Esophagus squamous epithelium (tissue), 5 donors: ENCODE data around the gene ICAM2. TPM values are rescaled to one million over a fixed set of nuclear protein-coding genes. Genes with fewer than 3 reads are reported as not detected.

Experiments
- DNase-seq: peaks from one replicate; lab custom pipeline; 2025; lab: John Stamatoyannopoulos, UW
- H3K27ac ChIP-seq, 4 donors: fragments of 200-600 bp; sonication (generic); one replicate each; pipeline ENCODE4 v1.5.1; 2016 to 2019; ENCODE audit warnings: mild to moderate bottlenecking in 1 of 4
- H3K27me3 ChIP-seq, 4 donors: fragments of 200-600 bp; sonication (generic); 1 replicate in 3 of 4; 2 replicates in 1 of 4; pipeline versions ENCODE4 v1.5.1 to v1.6.0; 2017 to 2021; ENCODE audit warnings: antibody characterized with exemption in 1 of 4
- H3K36me3 ChIP-seq, 3 donors: fragments of 200-600 bp; sonication (generic); one replicate each; pipeline ENCODE4 v1.5.1; 2016 to 2019
- H3K4me1 ChIP-seq, 3 donors: fragments of 200-600 bp; sonication (generic); one replicate each; pipeline ENCODE4 v1.5.1; 2017 to 2019
- H3K4me3 ChIP-seq, 4 donors: fragments of 200-600 bp; sonication (generic); 1 replicate in 3 of 4; 2 replicates in 1 of 4; pipeline ENCODE4 v1.5.1; 2016 to 2019; ENCODE audit warnings: mild to moderate bottlenecking in 2 of 4, moderate library complexity in 1 of 4
- H3K9me3 ChIP-seq, 3 donors: fragments of 200-600 bp; sonication (generic); one replicate each; pipeline ENCODE4 v1.5.1; 2016 to 2019
- POLR2A ChIP-seq, 4 donors: fragments of 450-650 bp; IDR thresholded peaks; one replicate each; pipeline ENCODE4 v1.6.1; 2017; ENCODE audit warnings: antibody characterized with exemption in 4 of 4, mild to moderate bottlenecking in 4 of 4, moderate library complexity in 3 of 4
- WGBS, 2 donors: methylation state at CpG; one replicate each; pipeline ENCODE4 v1.1.5; 2018; 5-methylcytosine and 5-hydroxymethylcytosine counted together
- intact Hi-C: fragments of 100-400 bp; cut with DNase I; formaldehyde crosslinking; loops from one replicate; pipeline ENCODE4 v1.15.0; 2022
- total RNA-seq, 4 donors: library from RNA; depleted of rRNA; stranded (reverse); fragments of >200 nt; gene quantifications; one replicate each; pipeline ENCODE4 v1.1.0, GENCODE V29; 2016
- TF ChIP-seq, protein P1 (sequence below), 6 experiments: fragments of 450-650 bp in 4 of 6; fragments of 200-600 bp in 2 of 6; sonication (generic) in 2 of 6; IDR thresholded peaks; one replicate each; pipeline ENCODE4 v1.5.1; 2016 to 2019; ENCODE audit warnings: antibody characterized with exemption in 6 of 6, mild to moderate bottlenecking in 4 of 6, moderate library complexity in 4 of 6
- donor health status: DM: yes; HTN: yes; CAD: no.

The ICAM2 gene
- total RNA-seq, 4 donors from 2014 or later: 2.8 to 28.8 (median 11.8) TPM; not detected in 1

DNA sequence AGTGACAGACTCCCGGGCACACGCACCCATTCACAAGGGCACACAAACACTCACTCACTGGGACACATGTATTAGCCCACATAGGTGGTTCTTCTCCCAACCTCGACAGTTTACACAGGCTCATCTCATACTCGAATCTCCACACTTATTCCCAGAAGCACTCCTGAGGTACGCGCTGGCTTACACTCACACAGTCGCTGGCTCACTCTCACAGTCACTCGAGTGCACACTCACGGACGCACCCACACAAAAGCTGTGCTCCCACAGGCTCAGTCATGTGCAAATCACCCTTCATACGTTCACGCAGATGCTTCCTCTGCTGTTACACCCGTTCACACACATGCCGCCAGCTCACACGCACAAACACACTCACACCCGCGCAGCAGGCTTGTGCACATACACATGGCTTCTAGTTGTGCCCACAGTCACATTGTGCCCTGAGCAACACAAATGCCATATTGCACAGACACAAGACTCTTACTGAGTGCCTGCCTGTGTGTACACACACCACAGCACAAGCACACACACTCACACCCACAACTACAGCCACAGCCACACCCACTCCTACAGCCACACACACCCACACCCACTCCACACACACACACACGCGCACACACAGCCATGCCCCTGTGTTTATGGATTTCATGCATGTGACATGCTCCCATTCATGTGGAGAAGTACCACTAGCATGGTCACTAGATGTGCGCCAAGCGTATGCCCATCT lies 30.6 kb downstream of the ICAM2 start:
- H3K27ac ChIP-seq: no peak overlapping the region
- H3K36me3 ChIP-seq: no peaks in the 10 kb centered on the region
- WGBS, 2 donors: 72 to 73% methylated on average over 19 to 21 of the region's 21 CpGs
- DNase-seq: no peak
- intact Hi-C loops: no loop called here
- TF ChIP-seq, protein P1, sequence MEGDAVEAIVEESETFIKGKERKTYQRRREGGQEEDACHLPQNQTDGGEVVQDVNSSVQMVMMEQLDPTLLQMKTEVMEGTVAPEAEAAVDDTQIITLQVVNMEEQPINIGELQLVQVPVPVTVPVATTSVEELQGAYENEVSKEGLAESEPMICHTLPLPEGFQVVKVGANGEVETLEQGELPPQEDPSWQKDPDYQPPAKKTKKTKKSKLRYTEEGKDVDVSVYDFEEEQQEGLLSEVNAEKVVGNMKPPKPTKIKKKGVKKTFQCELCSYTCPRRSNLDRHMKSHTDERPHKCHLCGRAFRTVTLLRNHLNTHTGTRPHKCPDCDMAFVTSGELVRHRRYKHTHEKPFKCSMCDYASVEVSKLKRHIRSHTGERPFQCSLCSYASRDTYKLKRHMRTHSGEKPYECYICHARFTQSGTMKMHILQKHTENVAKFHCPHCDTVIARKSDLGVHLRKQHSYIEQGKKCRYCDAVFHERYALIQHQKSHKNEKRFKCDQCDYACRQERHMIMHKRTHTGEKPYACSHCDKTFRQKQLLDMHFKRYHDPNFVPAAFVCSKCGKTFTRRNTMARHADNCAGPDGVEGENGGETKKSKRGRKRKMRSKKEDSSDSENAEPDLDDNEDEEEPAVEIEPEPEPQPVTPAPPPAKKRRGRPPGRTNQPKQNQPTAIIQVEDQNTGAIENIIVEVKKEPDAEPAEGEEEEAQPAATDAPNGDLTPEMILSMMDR (IDR thresholded peaks at IDR 0.05): no peak
- no peak for TF ChIP-seq POLR2A (IDR thresholded peaks at IDR 0.05)
- H3K9me3 ChIP-seq: no peaks in the 10 kb centered on the region
- peaks cover 9 to 44% (median 15%) of the 10 kb centered on the region in 3 donors for H3K4me1 ChIP-seq
- peaks cover 0 to 66% (median 0%) of the 10 kb centered on the region in 4 donors for H3K27me3 ChIP-seq
- no peak overlapping the region for H3K4me3 ChIP-seq

DNA sequence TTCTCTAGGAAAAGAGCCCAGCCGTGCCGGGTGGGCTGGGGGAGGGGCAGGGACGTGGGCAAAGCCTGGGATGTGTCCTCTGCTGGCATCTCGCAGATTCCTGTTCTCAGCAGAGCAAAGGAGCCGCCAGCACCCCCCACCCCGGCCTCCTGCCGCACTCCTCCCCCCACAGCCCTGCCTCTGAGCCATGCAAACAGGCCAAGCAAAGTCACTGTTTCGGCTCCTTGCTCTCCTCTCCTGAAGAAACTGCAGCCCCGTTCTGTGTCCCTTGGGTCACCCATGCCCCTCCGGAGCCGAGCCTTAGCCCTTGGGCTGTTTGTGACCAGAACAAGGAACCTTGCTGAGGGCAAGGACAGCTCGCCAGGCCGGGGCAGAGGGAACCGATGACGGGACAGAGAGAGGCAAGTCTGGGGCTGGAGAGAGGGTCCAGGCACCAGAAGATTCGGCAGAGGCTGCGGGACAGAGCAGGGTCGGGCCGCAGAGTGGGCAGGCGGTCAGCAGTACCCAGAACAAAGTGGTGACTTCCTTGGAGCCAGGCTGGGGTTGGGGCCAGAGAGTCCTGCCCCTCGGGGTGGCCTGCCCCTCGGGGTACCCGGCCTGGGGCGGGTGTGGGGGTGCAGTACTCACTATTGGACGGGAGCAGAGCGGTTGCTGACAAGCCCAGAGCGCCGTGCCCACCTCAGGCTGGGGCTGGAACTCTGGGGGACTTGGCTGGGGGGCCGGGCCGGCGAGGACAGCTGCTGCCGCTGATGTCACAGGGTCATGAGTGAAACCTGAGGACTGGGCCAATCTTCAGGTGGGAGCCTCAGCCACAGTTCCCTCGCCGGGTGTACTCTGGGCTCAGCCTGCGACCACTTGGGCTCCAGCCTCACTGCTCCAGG lies 31.5 kb downstream of the ICAM2 start:
- H3K4me3 ChIP-seq: no peak overlapping the region
- H3K9me3 ChIP-seq: no peaks in the 10 kb centered on the region
- no peaks in the 10 kb centered on the region for H3K36me3 ChIP-seq
- peaks cover 0 to 60% (median 0%) of the 10 kb centered on the region in 4 donors for H3K27me3 ChIP-seq
- DNase-seq: no peak
- intact Hi-C loops: no loop called here
- peaks cover 9 to 52% (median 23%) of the 10 kb centered on the region in 3 donors for H3K4me1 ChIP-seq
- WGBS, 2 donors: 26 to 41% methylated on average over 6 to 14 of the region's 35 CpGs
- no peak overlapping the region for H3K27ac ChIP-seq
- TF ChIP-seq, protein P1 (IDR thresholded peaks at IDR 0.05): no peak
- TF ChIP-seq POLR2A (IDR thresholded peaks at IDR 0.05): no peak

DNA sequence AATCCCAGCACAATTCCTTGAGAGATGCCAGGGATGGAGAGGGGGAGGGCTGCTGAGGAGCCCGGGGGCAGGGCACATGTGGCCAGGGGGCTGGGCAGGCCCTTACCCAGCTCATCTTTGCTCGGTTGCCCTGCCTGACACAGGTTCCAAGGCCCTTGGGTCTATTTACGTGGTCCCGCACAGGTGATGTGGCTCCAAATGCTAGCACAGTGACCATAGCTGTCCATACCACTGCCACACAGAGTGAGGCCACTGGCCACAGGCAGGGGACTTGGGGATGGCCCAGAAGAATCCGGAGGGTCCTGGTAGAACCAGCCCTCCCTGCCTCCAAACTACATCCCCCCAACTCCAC lies 32.3 kb downstream of the ICAM2 start:
- no peak for DNase-seq
- H3K4me3 ChIP-seq: no peak overlapping the region
- intact Hi-C loops: no loop called here
- peaks cover 0 to 53% (median 0%) of the 10 kb centered on the region in 4 donors for H3K27me3 ChIP-seq
- WGBS, 2 donors: 75% methylated on average over 2 of the region's 5 CpGs; no CpG with 5 or more reads in 1 of the 2 donors
- H3K4me1 ChIP-seq: peaks cover 9 to 61% (median 24%) of the 10 kb centered on the region in 3 donors
- H3K36me3 ChIP-seq: no peaks in the 10 kb centered on the region
- no peaks in the 10 kb centered on the region for H3K9me3 ChIP-seq
- TF ChIP-seq POLR2A (IDR thresholded peaks at IDR 0.05): no peak
- TF ChIP-seq, protein P1 (IDR thresholded peaks at IDR 0.05): no peak
- no peak overlapping the region for H3K27ac ChIP-seq

DNA sequence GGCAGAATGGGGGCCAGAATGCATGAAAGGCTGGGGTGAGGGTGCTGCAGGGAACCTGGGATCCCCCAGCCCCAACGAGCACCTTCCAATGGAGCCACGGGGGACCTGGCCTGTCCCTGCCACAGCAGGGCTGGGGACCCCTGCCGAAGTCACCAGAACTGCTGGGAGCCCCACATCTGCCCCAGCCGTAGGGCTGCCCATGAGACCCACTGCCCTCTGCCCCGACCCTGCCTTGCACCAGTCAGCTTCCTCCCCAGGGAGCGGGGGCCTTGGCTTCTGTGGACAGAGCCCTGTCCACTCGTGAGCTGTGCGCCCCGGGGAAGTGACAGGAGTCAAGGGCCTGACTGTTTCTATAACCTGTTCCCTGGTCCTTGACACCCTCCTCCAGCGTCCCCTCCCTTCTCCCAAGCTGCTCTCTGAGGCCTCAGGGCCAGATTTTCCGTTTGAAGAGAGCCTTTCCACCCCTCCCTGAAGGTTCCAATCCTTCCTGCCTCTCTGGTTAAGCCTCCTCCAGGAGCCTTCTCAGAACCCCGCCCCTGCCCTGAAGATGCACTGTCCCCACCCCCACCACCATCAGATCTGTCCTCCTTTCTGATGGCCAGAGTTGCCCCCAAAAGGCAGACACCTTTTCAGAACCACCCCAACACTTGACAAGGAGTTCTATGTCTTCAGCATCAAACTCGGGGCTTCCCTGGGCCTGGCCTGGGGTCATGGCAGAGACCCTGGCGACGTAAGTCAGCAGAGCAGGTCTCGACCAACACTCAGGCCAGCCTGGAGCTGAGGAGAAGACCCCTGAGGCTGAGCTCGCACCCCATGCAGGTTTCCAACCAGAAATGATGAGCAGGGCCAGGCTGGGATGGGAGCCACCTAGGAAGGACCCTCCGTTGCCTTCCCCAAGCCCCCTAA lies 33.0 kb downstream of the ICAM2 start:
- no peak for DNase-seq
- TF ChIP-seq, protein P1 (IDR thresholded peaks at IDR 0.05): no peak
- no peak for TF ChIP-seq POLR2A (IDR thresholded peaks at IDR 0.05)
- Histone ChIP-seq H3K27me3 (peaks cover 0 to 47% (median 0%) of the 10 kb centered on the region in 4 donors), H3K27ac (peak overlapping the region in 1 of 4 donors; percentile 23), H3K9me3 (no peaks in the 10 kb centered on the region), H3K4me1 (peaks cover 9 to 62% (median 24%) of the 10 kb centered on the region in 3 donors), H3K36me3 (no peaks in the 10 kb centered on the region), H3K4me3 (no peak overlapping the region)
- intact Hi-C loops: no loop called here
- WGBS, 2 donors: 47 to 65% methylated on average over 8 to 11 of the region's 18 CpGs
